Mesendoderm (in vitro differentiated cells): Measurements from ENCODE around the gene CDK6.

Source experiments
- DNase-seq: peaks from one replicate; pipeline ENCODE4 v3.0.0; 2013
- H2AK5ac ChIP-seq: 2 replicates; pipeline ENCODE4 v1.6.1; 2013; ENCODE audit warnings: low read length, inconsistent platforms
- H2BK120ac ChIP-seq: 2 replicates; pipeline ENCODE4 v1.6.1; 2013; ENCODE audit warnings: low read depth, mild to moderate bottlenecking, low read length, moderate library complexity, mixed read lengths
- H2BK15ac ChIP-seq: replicated peaks from 2 replicates; pipeline ENCODE4 v1.6.1; 2013; ENCODE audit warnings: low read depth, mild to moderate bottlenecking, moderate library complexity
- H2BK5ac ChIP-seq: 2 replicates; pipeline ENCODE4 v1.6.1; 2013; ENCODE audit warnings: low read length, inconsistent platforms
- H3K18ac ChIP-seq: 2 replicates; pipeline ENCODE4 v1.6.1; 2013; ENCODE audit warnings: mild to moderate bottlenecking, low read length, mixed read lengths
- H3K23ac ChIP-seq: one replicate; pipeline ENCODE4 v1.6.1; 2013; ENCODE audit warnings: low read length
- H3K27ac ChIP-seq: 2 replicates; pipeline ENCODE4 v1.5.1; 2013; ENCODE audit warnings: low read depth, mild to moderate bottlenecking, inconsistent platforms, low read length, moderate library complexity
- H3K27me3 ChIP-seq: 2 replicates; pipeline ENCODE4 v1.6.1; 2013; ENCODE audit warnings: low read length, control low read depth, mild to moderate bottlenecking, inconsistent platforms; ENCODE audit not compliant: insufficient read depth, poor library complexity
- H3K36me3 ChIP-seq: 2 replicates; pipeline ENCODE4 v1.6.1; 2013; ENCODE audit warnings: low read length, inconsistent platforms; ENCODE audit not compliant: control insufficient read depth, insufficient read depth
- H3K4ac ChIP-seq: one replicate; pipeline ENCODE4 v1.6.1; 2013; ENCODE audit warnings: low read depth, mild to moderate bottlenecking, low read length, moderate library complexity
- H3K4me1 ChIP-seq: 2 replicates; pipeline ENCODE4 v1.6.1; 2013; ENCODE audit warnings: low read depth, low read length, inconsistent platforms; ENCODE audit not compliant: control insufficient read depth
- H3K4me2 ChIP-seq: 2 replicates; pipeline ENCODE4 v1.6.1; 2013; ENCODE audit warnings: low read length
- H3K4me3 ChIP-seq: 2 replicates; pipeline ENCODE4 v1.5.1; 2013; ENCODE audit warnings: mild to moderate bottlenecking, low read length
- H3K56ac ChIP-seq: one replicate; pipeline ENCODE4 v1.6.1; 2013; ENCODE audit warnings: low read length
- H3K79me1 ChIP-seq: 2 replicates; pipeline ENCODE4 v1.6.1; 2013; ENCODE audit warnings: low read length, inconsistent platforms
- H3K79me2 ChIP-seq: 2 replicates; pipeline ENCODE4 v1.6.1; 2013; ENCODE audit warnings: mild to moderate bottlenecking, low read length; ENCODE audit not compliant: control insufficient read depth, insufficient read depth
- H3K9ac ChIP-seq: 2 replicates; pipeline ENCODE4 v1.6.1; 2013; ENCODE audit warnings: low read length, inconsistent platforms
- H4K5ac ChIP-seq: one replicate; pipeline ENCODE4 v1.6.1; 2013; ENCODE audit warnings: low read length
- H4K8ac ChIP-seq: one replicate; pipeline ENCODE4 v1.6.1; 2013; ENCODE audit warnings: low read depth, mild to moderate bottlenecking, control low read depth, low read length, moderate library complexity
- WGBS: extraction: QIAGEN DNeasy Blood & Tissue Kit; methylation state at CpG from one replicate; pipeline ENCODE4 v1.1.7; 2013; ENCODE audit warnings: low lambda C conversion rate, missing lambda C conversion rate; ENCODE audit not compliant: insufficient coverage; ENCODE audit errors: extremely low coverage; 5-methylcytosine and 5-hydroxymethylcytosine counted together

Gene CDK6

GRCh38 chr7:92613214-92613613, 223.2 kb downstream of the CDK6 start:
- no peak overlapping the region for H3K4me3 ChIP-seq
- no peaks in the 10 kb centered on the region for H3K27me3 ChIP-seq
- no peaks in the 10 kb centered on the region for H3K36me3 ChIP-seq
- H3K56ac ChIP-seq, result no peak overlapping the region
- H3K18ac ChIP-seq, result no peak overlapping the region
- H2AK5ac ChIP-seq, result no peak overlapping the region
- no peak overlapping the region for H3K4ac ChIP-seq
- no peak overlapping the region for H3K9ac ChIP-seq
- H2BK120ac ChIP-seq, result no peak overlapping the region
- no peaks in the 10 kb centered on the region for H3K79me1 ChIP-seq
- DNase-seq, result no peak
- H2BK15ac ChIP-seq, result no peak overlapping the region
- H4K8ac ChIP-seq, result no peak overlapping the region
- H4K5ac ChIP-seq, result no peak overlapping the region
- H3K27ac ChIP-seq, result no peak overlapping the region
- no peak overlapping the region for H3K23ac ChIP-seq
- H3K4me1 ChIP-seq, result no peaks in the 10 kb centered on the region
- no peaks in the 10 kb centered on the region for H3K79me2 ChIP-seq
- H3K4me2 ChIP-seq, result no peak overlapping the region
- H2BK5ac ChIP-seq, result no peak overlapping the region

DNA sequence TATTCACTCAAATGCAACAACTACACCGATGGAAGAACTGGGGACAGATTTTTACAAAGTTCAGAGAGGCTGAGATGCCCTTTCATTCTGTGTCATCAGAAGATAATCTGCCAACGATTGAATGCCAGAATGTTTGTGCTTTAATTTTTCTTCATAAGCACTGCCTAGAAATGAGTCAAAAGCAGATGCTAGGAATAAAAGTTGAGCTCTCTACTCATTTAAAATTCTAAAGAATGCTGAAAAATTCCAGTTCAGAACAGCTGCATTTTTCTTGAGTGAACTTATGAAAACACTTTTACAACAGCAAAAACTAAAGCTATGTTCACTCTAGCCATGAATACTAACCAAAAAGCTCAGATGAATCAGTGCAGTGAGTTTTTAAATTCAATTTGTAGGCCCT, 223.9 kb downstream of the CDK6 start:
- H3K56ac ChIP-seq, result no peak overlapping the region
- no peak overlapping the region for H4K8ac ChIP-seq
- no peaks in the 10 kb centered on the region for H3K79me1 ChIP-seq
- H3K9ac ChIP-seq, result no peak overlapping the region
- no peak overlapping the region for H3K4ac ChIP-seq
- WGBS, result no CpG with 5 or more reads among the region's 2 CpGs
- no peak overlapping the region for H3K18ac ChIP-seq
- no peak overlapping the region for H2BK15ac ChIP-seq
- H3K27ac ChIP-seq, result no peak overlapping the region
- no peaks in the 10 kb centered on the region for H3K27me3 ChIP-seq
- H3K4me1 ChIP-seq, result no peaks in the 10 kb centered on the region
- H3K23ac ChIP-seq, result no peak overlapping the region
- no peak overlapping the region for H4K5ac ChIP-seq
- H3K79me2 ChIP-seq, result no peaks in the 10 kb centered on the region
- H2AK5ac ChIP-seq, result no peak overlapping the region
- H2BK5ac ChIP-seq, result no peak overlapping the region
- no peak for DNase-seq
- H3K4me2 ChIP-seq, result no peak overlapping the region
- no peak overlapping the region for H2BK120ac ChIP-seq
- H3K36me3 ChIP-seq, result no peaks in the 10 kb centered on the region
- no peak overlapping the region for H3K4me3 ChIP-seq

DNA sequence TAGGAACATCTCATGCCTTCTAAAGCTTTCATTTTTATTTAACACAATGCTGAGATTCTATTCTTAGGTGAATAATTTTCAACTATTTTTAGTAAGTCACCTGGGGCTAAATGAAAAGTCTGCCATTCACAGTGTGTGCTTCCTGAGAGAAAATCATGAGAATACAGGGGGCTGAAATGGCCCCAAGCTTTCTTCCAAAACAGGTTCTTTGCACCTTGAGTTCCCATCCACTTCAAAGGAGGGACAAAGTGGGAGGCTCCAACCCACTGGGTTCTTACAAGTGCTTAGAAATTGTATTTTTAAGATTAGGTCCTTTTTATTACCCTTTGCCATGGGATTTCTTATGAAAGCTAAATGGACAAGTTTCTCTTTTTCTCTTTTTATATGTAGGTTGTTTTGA, 224.6 kb downstream of the CDK6 start:
- Histone ChIP-seq H3K18ac (no peak overlapping the region), H2BK15ac (no peak overlapping the region), H3K4me1 (no peaks in the 10 kb centered on the region), H3K79me2 (no peaks in the 10 kb centered on the region), H4K5ac (no peak overlapping the region), H2BK120ac (no peak overlapping the region), H3K4me3 (no peak overlapping the region), H3K27me3 (no peaks in the 10 kb centered on the region), H3K56ac (no peak overlapping the region), H4K8ac (no peak overlapping the region), H2BK5ac (no peak overlapping the region), H3K4me2 (no peak overlapping the region), H3K4ac (no peak overlapping the region), H2AK5ac (no peak overlapping the region), H3K79me1 (no peaks in the 10 kb centered on the region), H3K36me3 (no peaks in the 10 kb centered on the region), H3K23ac (no peak overlapping the region), H3K27ac (no peak overlapping the region), H3K9ac (no peak overlapping the region)
- no peak for DNase-seq

DNA sequence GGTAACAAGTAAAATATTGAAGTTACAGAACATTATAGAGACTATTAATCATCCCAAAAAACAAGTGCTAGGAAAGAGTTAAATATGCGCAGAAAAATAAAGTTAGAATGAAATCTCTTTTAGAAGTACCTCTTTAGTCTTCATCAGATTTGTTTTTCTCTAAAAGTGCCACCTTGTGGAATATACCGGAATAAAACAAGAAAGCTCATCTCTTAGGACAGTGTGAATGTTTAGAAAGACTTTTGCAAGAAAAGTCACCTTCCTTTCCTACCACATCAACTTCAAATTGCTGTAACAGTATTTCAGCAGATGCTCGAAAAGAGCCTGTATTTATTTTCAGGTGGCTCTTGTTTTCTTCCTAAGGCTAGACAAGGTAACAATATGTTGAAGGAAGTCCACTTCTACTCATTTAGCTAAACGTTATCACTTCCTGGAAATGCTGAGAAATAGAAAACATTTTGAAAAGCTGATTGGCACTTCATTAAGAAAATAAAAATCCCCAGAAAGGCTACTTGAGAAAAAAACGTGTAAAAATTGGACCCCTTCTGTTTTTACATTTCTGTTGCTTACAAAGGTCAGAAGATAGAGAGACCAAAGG, 226.4 kb downstream of the CDK6 start:
- no peak overlapping the region for H3K9ac ChIP-seq
- H3K4me2 ChIP-seq, result no peak overlapping the region
- H3K4me1 ChIP-seq, result no peaks in the 10 kb centered on the region
- no peak overlapping the region for H2BK5ac ChIP-seq
- no peak overlapping the region for H4K8ac ChIP-seq
- no peak overlapping the region for H3K4ac ChIP-seq
- no peak overlapping the region for H2AK5ac ChIP-seq
- H3K18ac ChIP-seq, result no peak overlapping the region
- H4K5ac ChIP-seq, result no peak overlapping the region
- no peaks in the 10 kb centered on the region for H3K27me3 ChIP-seq
- no peaks in the 10 kb centered on the region for H3K79me1 ChIP-seq
- no peaks in the 10 kb centered on the region for H3K36me3 ChIP-seq
- no CpG with 5 or more reads among the region's 5 CpGs for WGBS
- no peak overlapping the region for H3K27ac ChIP-seq
- no peak overlapping the region for H3K23ac ChIP-seq
- H2BK15ac ChIP-seq, result no peak overlapping the region
- no peak overlapping the region for H2BK120ac ChIP-seq
- H3K56ac ChIP-seq, result no peak overlapping the region
- no peaks in the 10 kb centered on the region for H3K79me2 ChIP-seq
- peak; percentile 36 for DNase-seq
- H3K4me3 ChIP-seq, result no peak overlapping the region

DNA sequence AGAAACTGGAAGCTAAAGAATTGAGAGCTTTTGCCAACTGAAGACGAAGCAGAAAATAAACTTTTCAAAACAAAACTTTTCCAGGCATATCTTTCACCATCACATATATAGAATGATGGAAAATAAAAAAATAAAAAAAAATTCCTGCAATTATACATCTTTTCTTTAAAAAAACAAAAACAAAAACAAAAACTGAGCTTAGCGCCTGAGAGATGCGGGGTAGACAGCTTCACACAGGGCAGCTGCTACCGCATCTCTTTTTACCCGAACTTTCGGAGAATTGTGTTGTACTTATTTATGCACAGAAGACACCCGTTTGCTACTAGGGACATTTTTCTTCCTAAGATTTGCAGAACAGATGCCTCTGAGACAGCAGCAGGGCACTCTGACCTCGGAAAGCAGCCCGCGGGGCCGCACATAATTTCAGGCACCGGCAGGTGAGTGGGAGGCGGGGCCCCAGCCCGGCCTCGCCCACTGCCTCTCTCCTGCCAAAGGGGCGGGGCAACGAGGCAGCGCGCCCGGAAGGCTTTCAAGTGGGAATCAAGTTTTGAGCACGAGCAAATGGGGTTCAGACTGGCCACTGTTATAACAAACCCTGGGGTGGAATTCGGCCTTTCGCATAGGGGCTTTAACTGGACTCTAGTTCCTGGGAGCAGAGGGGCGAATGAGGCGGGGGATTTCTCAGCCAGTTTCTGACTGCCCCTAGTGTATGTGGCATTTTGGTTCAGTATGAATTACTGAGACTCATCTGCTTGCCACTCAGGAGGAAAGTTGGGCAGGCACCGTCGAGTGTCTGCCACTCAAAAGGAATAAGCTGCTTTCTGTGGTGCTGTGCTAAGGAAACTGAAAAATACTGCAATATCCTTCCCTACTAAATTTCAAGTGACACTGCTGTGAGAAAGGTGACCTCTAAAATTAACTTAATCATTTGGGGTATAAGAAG, 227.7 kb downstream of the CDK6 start:
- Histone ChIP-seq H3K9ac (peak overlapping the region; percentile 67), H2BK120ac (no peak overlapping the region), H3K4me3 (peak overlapping the region; percentile 32), H3K18ac (no peak overlapping the region), H2AK5ac (no peak overlapping the region), H3K56ac (peak overlapping the region; percentile 69), H3K4me1 (no peaks in the 10 kb centered on the region), H3K27ac (no peak overlapping the region), H3K27me3 (no peaks in the 10 kb centered on the region), H3K36me3 (no peaks in the 10 kb centered on the region), H4K8ac (no peak overlapping the region), H3K23ac (no peak overlapping the region), H3K79me1 (no peaks in the 10 kb centered on the region), H2BK15ac (no peak overlapping the region), H3K4ac (no peak overlapping the region), H3K4me2 (peak overlapping the region; percentile 76), H2BK5ac (no peak overlapping the region), H3K79me2 (no peaks in the 10 kb centered on the region), H4K5ac (no peak overlapping the region)
- peak; percentile 66 for DNase-seq
- WGBS, result no CpG with 5 or more reads among the region's 27 CpGs
